GM19468 (cell line): ENCODE measurements around the gene CAVIN1.

ENCODE experiments used
- ATAC-seq: cut with Tn5 transposase; IDR thresholded peaks from one replicate; pipeline ENCODE4 v1.9.1; 2021; ENCODE audit warnings: mild to moderate bottlenecking, moderate library complexity, moderate number of reproducible peaks; ENCODE audit not compliant: unreplicated experiment; ENCODE audit errors: extremely low read depth

The CAVIN1 gene

DNA sequence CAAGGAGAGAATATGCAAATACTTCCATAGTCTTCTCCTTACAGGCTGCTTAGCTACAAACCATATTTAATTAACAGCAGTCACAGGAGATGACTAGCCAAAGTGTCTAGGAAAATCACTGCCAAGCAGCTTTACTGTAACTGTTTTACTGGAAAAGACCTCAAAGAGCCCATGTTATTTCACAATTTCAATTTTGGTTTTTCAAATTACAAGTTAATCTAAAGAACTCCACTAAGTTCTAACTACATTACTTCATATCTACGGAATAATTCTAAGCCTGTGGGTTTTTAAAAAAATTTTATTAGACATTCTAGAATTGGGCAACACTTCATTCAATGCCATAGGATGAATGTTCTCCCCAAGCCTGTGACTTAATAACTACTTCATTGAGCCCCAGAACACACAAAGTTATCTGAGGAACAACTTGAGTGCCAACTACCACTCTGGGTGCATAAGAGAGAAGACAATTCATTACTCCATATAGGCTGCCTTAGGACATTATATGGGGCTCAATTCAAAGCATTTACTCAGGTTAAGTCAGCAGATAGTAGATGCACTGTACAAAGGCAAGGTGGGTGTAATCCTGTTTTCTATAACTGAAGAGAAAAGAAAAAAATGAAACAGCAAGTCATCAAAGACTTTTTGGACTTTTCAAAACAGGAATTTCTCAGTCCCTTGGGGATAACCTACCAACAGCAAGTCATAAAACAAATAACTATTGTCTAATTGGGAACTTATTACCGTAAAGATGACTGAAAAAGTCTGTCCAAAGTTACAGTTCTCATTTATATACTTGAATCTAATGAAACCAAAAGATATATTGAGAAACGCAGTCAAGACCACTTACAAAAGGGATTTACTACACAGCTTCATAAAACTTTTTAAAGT, 67.9 kb downstream of the CAVIN1 start:
- no peak for ATAC-seq
